HG03095 (cell line): ENCODE measurements around the gene SETD2.

ENCODE experiments used
- ATAC-seq: cut with Tn5 transposase; IDR thresholded peaks from one replicate; pipeline ENCODE4 v1.9.1; 2021; ENCODE audit warnings: moderate library complexity; ENCODE audit not compliant: unreplicated experiment

The SETD2 gene

DNA sequence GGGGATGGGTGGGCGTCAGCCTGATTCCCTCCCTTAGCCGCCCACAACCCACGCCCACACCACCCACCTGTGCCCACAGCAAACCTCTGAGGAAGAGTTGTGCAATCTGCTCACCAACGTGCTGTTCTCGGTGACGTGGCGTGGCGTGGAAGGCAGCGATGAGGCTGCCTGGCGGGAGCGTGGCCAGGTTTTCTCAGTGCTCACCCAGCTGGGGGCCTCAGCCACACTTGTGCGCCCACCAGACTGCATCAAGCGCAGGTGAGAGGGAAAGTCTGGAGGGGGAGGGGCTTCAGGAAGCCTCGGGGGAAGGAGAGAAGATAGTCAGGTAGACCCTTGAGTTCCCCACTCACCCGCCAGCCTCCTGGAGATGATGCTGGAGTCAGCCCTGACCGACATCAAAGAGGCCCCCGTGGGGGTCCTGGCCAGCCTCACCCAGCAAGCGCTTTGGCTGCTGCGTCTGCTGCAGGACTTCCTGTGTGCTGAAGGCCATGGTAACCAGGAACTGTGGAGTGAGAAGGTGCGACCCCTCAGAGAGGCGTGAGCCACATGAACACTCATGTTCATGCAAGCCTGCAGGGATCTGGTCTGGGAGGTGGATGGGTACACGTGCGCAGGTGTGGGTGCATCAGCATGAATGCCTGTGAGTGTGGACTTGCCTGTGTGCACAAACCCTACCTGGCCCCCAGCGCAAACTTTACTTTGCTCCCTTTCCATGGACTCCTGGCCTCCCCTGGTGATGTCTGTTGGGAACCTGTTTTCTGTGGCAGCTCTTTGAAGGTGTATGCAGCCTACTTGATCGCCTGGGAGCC, 162.8 kb downstream of the SETD2 start:
- ATAC-seq = no peak

- ATAC-seq = no peak
Measured at GRCh38 chr3:47000198-47000815, 163.6 kb downstream of the SETD2 start.

- no peak for ATAC-seq
Measured at GRCh38 chr3:46999516-47000197, 164.3 kb downstream of the SETD2 start.

GRCh38 chr3:46998852-46999515, 164.9 kb downstream of the SETD2 start:
- ATAC-seq = no peak

DNA sequence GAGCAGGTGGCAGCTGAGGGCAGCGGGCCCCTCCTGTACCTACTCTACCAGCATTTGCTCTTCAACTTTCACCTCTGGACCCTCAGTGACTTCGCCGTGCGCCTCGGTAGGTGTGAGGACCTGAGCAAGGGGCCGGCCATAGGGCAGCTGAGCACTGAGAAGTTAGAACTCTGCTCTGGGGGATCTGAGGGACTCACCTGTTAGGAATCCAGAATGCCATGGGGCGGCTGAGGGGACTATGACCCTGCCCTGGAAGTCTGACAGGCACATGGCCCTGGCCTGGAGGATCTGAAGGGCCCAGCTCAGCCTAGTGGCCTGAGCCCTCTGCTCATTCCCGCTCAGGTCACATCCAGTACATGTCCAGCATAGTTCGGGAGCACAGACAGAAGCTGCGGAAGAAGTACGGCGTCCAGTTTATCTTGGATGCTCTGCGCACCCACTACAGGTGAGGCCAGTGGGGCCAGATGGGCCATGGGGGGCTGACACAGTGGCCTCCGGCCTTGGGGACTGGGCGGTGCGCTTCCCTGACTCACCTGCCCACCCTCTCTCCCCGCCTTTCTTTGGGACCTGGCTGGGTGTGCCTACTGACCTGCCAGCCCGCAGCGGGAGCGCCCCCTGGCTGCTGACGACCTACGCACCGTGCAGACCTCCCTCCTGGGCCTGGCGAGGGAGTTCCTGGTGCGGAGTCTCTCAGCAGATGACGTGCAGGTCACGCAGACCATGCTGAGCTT, 165.6 kb downstream of the SETD2 start:
- ATAC-seq = peak; percentile 45

- ATAC-seq = no peak
Measured at GRCh38 chr3:46997453-46998091, 166.3 kb downstream of the SETD2 start.

GRCh38 chr3:46996689-46997452, 167.0 kb downstream of the SETD2 start:
- ATAC-seq = no peak

- no peak for ATAC-seq
Measured at GRCh38 chr3:46995901-46996562, 167.9 kb downstream of the SETD2 start.

GRCh38 chr3:46994801-46995731, 168.8 kb downstream of the SETD2 start:
- no peak for ATAC-seq

- ATAC-seq = no peak
Measured at GRCh38 chr3:46993986-46994385, 169.9 kb downstream of the SETD2 start.

GRCh38 chr3:46993292-46993691, 170.6 kb downstream of the SETD2 start:
- ATAC-seq = no peak

DNA sequence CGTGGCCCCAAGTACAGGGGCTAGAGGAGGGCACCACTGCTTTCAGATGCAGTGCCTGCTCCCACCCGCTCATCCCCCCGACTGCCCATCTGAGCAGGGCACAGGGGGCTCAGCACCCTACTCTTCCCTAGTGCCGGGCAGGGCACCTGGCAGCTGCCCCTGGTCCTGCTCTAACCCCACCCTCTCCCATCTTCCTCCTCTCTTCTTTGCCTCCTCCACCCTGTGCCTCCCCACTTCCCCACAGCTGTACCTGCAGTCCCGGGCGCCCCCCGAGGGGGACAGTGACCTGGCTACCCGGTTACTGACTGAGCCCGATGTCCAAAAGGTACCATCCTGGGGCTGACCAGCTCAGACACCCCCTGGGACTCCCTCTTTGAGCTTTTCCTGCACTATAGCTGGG, 171.7 kb downstream of the SETD2 start:
- ATAC-seq = no peak

DNA sequence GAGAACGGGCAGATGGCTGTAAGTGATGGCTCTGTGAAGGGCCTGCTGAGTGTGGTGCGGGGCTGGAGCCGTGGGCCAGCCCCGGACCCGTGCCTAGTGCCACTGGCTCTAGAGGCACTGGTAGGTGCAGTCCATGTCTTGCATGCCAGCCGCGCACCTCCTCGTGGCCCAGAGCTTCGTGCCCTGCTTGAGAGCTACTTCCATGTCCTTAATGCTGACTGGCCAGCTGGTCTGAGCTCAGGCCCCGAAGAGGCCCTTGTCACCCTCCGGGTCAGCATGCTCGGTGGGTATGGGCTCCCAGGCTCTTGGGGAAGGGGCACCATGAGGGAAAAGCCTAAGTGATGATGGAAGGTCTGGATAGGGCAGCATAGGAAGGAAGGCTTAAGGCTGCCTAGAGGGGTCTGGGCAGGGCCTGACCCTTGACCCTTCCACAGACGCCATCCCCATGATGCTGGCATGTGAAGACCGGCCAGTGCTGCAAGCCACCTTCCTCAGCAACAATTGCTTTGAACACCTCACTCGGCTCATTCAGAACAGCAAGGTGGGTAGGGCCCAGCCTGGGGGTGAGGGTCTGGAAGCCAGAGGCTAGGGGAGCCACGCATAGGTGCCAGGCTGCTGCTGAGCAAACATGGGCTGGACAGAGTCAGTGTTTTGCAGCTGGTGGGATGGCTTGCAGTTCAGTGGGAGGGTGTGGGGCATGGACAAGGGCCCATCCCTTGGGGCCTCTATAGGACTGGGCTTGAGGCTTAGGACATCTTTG, 172.3 kb downstream of the SETD2 start:
- no peak for ATAC-seq

- no peak for ATAC-seq
Measured at GRCh38 chr3:46990573-46991374, 173.1 kb downstream of the SETD2 start.

- no peak for ATAC-seq
Measured at GRCh38 chr3:46989146-46989810, 174.6 kb downstream of the SETD2 start.

DNA sequence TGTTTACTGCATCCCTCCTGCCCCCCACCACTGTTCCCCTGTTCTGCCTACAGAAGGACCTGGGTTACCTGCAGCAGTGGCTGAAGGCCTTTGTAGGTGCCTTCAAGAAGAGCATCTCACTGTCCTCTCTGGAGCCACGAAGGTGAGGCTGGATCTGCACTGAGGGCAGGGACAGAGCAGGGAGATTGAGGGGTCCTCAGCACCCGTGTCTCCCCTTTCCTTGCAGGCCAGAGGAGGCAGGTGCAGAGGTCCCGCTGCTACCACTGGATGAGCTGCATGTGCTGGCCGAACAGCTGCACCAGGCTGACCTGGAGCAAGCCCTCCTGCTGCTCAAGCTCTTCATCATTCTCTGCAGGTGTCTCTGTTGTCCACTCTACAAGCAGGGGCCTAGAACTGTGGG, 175.3 kb downstream of the SETD2 start:
- no peak for ATAC-seq
